HEK293T (cell line): ENCODE data around the gene SRSF10.
A peak's percentile ranks its signal among the peaks of the same experiment; 100 is the strongest.

Experiments
- CTCF ChIA-PET: fragments of 350-600 bp; formaldehyde crosslinking; extraction: SDS; loops from one replicate; lab custom pipeline; 2021; ENCODE audit warnings: antibody characterized with exemption, inconsistent platforms; lab: Yijun Ruan, JAX
- POLR2A ChIA-PET: fragments of 350-600 bp; formaldehyde crosslinking; extraction: SDS; loops from one replicate; lab custom pipeline; 2020; ENCODE audit warnings: antibody characterized with exemption, inconsistent platforms; lab: Yijun Ruan, JAX
- DNase-seq: peaks from one replicate; pipeline ENCODE4 v3.0.0; 2012; ENCODE audit warnings: mixed read lengths; ENCODE audit errors: extremely low spot score
- ARNT ChIP-seq: fragments of 450-650 bp; IDR thresholded peaks from 2 replicates; pipeline ENCODE4 v1.6.1; 2017; ENCODE audit warnings: mild to moderate bottlenecking
- BHLHE40 ChIP-seq: fragments of 450-650 bp; IDR thresholded peaks from 2 replicates; pipeline ENCODE4 v1.6.1; 2016; ENCODE audit warnings: mild to moderate bottlenecking, moderate library complexity, borderline replicate concordance
- CTBP1 ChIP-seq: fragments of 450-650 bp; IDR thresholded peaks from 2 replicates; pipeline ENCODE4 v1.6.1; 2016; ENCODE audit warnings: borderline replicate concordance
- ELF4 ChIP-seq: fragments of 450-650 bp; IDR thresholded peaks from 2 replicates; pipeline ENCODE4 v1.6.1; 2017; ENCODE audit warnings: antibody characterized with exemption
- FOXA1 ChIP-seq: fragments of 450-650 bp; IDR thresholded peaks from 2 replicates; pipeline ENCODE4 v1.6.1; 2016; ENCODE audit warnings: mild to moderate bottlenecking
- FOXK2 ChIP-seq: fragments of 450-650 bp; IDR thresholded peaks from 2 replicates; pipeline ENCODE4 v1.6.1; 2016; ENCODE audit warnings: mild to moderate bottlenecking
- FOXM1 ChIP-seq: fragments of 450-650 bp; IDR thresholded peaks from 2 replicates; pipeline ENCODE4 v1.6.1; 2017; ENCODE audit warnings: mild to moderate bottlenecking, borderline replicate concordance
- HDGF ChIP-seq: fragments of 450-650 bp; IDR thresholded peaks from 2 replicates; pipeline ENCODE4 v1.6.1; 2017; ENCODE audit warnings: antibody characterized with exemption, borderline replicate concordance
- L3MBTL2 ChIP-seq: fragments of 450-650 bp; conservative IDR thresholded peaks from 2 replicates; pipeline ENCODE4 v1.6.1; 2016; ENCODE audit warnings: mild to moderate bottlenecking
- LEF1 ChIP-seq: fragments of 450-650 bp; IDR thresholded peaks from 2 replicates; pipeline ENCODE4 v1.6.1; 2017; ENCODE audit warnings: mild to moderate bottlenecking, borderline replicate concordance
- NFRKB ChIP-seq: fragments of 450-650 bp; IDR thresholded peaks from 2 replicates; pipeline ENCODE4 v1.6.1; 2016; ENCODE audit warnings: mild to moderate bottlenecking, moderate library complexity
- SP1 ChIP-seq: fragments of 450-650 bp; IDR thresholded peaks from 2 replicates; pipeline ENCODE4 v1.6.1; 2017
- SUZ12 ChIP-seq: fragments of 450-650 bp; IDR thresholded peaks from 2 replicates; pipeline ENCODE4 v1.6.1; 2016; ENCODE audit warnings: mild to moderate bottlenecking
- TARDBP ChIP-seq: fragments of 450-650 bp; IDR thresholded peaks from 2 replicates; pipeline ENCODE4 v1.6.1; 2016
- ZNF384 ChIP-seq: fragments of 450-650 bp; IDR thresholded peaks from 2 replicates; pipeline ENCODE4 v1.6.1; 2016
- TF ChIP-seq, protein P1 (sequence below): fragments of 450-650 bp; IDR thresholded peaks from 2 replicates; pipeline ENCODE4 v1.6.1; 2016

SRSF10 gene

DNA sequence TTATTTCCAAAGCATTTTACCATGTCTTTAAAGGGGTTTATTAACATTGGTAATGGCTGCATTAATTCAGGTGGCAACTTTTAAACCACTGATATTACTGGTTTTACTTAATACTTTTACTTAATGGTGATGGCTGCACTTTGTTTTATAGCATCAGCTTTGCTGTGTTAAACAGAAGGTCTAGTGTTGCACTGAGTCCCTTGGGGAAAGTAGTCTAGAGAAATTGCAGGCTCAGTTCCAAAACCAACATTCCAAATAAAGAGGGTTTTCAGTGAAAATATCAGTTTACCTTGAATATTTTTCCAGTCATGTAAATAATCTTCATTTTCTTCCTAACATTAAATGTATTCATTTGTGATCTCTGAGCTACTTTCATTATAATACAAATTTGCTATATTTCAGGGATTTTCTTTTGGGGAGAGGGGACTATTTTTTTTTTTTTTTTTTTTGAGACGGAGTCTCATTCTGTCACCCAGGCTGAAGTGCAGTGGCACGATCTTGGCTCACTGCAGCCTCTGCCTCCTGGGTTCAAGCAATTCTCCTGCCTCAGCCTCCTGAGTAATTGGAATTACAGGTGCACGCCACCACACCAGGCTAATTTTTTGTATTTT, 28.6 kb upstream of the SRSF10 start:
- ChIA-PET CTCF (interaction anchor here (1.2 kb wide), 1 partner anchor 33 kb away, joined by 3 read pairs; no protein-coding TSS in a partner anchor), POLR2A (interaction anchor here (1.4 to 2.6 kb wide), 3 partner anchors 28 to 49 kb away, joined by 4 to 18 read pairs (median 8); partner anchors contain the start of genes PNRC2 and SRSF10)
- peak; percentile 37 for DNase-seq

DNA sequence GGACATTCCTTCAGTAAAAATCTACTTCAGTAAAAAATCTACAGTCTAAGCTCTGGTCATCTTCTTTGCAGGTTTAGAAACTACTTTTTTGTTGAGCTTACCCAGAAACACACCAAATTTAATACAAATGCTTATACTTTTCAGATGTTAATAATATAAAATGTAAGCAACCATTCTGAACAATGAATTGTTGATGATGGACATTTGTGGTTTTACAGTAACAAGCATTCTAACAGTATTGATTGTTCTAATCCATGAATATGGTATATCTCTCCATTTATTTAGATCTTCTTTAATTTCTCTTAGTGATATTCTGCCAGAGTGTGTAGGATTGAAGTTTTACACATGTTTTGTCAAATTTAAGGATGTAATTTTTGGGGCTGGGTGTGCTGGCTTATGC, 27.0 kb upstream of the SRSF10 start:
- POLR2A ChIA-PET: no interaction called here
- DNase-seq: no peak
- no peak for TF ChIP-seq SUZ12
- no peak for TF ChIP-seq ARNT
- TF ChIP-seq L3MBTL2: no peak
- no peak for TF ChIP-seq TARDBP
- no peak for TF ChIP-seq NFRKB
- TF ChIP-seq ELF4: no peak
- no peak for TF ChIP-seq SP1
- no peak for TF ChIP-seq HDGF
- TF ChIP-seq ZNF384: no peak
- TF ChIP-seq BHLHE40: no peak
- TF ChIP-seq FOXK2: no peak
- TF ChIP-seq FOXA1: no peak
- TF ChIP-seq FOXM1: no peak
- no peak for TF ChIP-seq CTBP1
- TF ChIP-seq, protein P1, sequence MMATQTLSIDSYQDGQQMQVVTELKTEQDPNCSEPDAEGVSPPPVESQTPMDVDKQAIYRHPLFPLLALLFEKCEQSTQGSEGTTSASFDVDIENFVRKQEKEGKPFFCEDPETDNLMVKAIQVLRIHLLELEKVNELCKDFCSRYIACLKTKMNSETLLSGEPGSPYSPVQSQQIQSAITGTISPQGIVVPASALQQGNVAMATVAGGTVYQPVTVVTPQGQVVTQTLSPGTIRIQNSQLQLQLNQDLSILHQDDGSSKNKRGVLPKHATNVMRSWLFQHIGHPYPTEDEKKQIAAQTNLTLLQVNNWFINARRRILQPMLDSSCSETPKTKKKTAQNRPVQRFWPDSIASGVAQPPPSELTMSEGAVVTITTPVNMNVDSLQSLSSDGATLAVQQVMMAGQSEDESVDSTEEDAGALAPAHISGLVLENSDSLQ: no peak
- no peak for TF ChIP-seq LEF1
- CTCF ChIA-PET: interaction anchor here (0.7 kb wide), 1 partner anchor 36 kb away, joined by 4 read pairs; no protein-coding TSS in a partner anchor

More for the DNA sequence above, 28.6 kb upstream of the SRSF10 start:
- TF ChIP-seq ZNF384: peak; percentile 86

DNA sequence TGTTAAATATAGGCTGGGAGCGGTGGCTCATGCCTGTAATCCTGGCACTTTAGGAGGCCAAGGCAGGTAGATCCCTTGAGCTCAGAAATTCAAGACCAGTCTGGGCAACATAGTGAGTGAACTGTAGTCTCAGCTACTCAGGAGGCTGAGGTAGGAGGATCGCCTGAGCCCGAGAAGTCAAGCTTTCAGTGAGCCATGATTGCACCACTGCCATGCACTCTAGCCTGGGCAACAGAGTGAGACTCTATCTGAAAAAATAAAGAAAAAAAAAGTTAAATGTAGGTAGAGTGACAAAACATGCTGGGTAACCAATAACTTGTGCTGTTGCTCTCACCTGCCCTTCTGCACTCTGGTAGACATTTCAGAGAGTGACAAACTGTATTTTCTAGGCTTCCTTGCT, 25.0 kb upstream of the SRSF10 start:
- ChIA-PET CTCF (no interaction called here), POLR2A (no interaction called here)
- DNase-seq: no peak
- TF ChIP-seq FOXM1 (no peak), FOXK2 (no peak)

DNA sequence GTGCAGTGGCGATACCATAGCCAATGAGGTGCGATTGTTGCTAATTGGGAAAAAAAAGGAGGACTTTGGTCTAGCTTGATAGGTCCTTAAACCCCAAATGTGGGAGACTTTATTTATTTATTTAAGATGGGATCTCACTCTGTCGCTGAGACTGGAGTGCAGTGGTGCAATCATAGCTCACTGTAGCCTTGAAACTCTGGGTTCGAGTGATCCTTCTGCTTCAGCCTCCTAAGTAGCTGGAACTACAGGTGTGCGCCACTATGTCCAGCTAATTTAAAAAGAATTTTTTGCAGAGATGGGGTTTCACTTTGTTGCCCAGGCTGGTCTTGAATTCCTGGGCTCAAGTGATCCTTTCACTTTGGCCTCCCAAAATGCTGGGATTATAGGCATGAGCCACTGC, 24.0 kb upstream of the SRSF10 start:
- ChIA-PET POLR2A (interaction anchor here (1.0 to 2.4 kb wide), 3 partner anchors 24 to 44 kb away, joined by 3 to 22 read pairs (median 6); partner anchors contain the start of gene SRSF10), CTCF (interaction anchor here (0.7 to 1.3 kb wide), 2 partner anchors 19 to 40 kb away, joined by 3 read pairs; no protein-coding TSS in a partner anchor)
- no peak for TF ChIP-seq SUZ12
- no peak for TF ChIP-seq ARNT
- TF ChIP-seq FOXM1: no peak
- TF ChIP-seq LEF1: no peak
- no peak for TF ChIP-seq CTBP1
- TF ChIP-seq, protein P1: no peak
- no peak for TF ChIP-seq SP1
- no peak for TF ChIP-seq NFRKB
- TF ChIP-seq TARDBP: no peak
- no peak for TF ChIP-seq FOXA1
- no peak for TF ChIP-seq HDGF
- no peak for TF ChIP-seq ELF4
- no peak for TF ChIP-seq ZNF384
- no peak for TF ChIP-seq L3MBTL2
- TF ChIP-seq BHLHE40: no peak
- TF ChIP-seq FOXK2: no peak
- no peak for DNase-seq

DNA sequence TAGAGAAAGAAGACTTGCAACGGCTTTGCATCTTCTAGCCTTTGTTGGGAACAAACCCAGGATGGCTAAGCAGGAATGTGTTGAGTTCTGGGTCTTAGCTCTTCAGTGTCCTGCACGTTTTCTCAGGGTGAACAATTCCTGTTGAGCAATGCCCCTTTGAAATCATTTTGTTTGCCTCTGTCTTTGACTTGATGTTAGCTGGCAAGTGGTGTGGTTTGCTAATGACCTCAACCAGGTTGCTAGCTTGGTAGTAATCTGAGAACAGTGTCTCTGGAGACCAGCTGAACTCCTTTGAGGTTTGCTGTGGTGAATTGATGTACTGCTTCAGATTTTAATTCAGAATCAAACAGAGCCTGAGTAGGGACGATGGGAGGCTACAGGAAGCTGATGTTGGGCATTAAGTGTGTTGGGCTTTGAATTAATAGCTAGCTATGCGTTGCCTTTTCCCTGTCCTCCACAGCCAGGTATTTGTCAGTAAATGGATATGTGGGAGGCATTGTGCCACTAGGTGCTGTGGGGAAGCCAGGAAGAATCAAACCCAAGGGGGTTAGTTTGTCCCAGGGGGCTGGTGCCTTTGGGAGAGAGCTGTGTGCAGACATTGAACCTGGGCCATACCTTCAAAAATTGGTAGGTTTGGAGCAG, 23.3 kb upstream of the SRSF10 start:
- ChIA-PET CTCF (interaction anchor here (0.6 to 1.3 kb wide), 4 partner anchors 20 to 97 kb away, joined by 3 to 4 read pairs (median 3); no protein-coding TSS in a partner anchor), POLR2A (interaction anchor here (1.3 to 2.4 kb wide), 2 partner anchors 23 to 40 kb away, joined by 6 to 22 read pairs; partner anchors contain the start of gene SRSF10)
- TF ChIP-seq HDGF: no peak
- no peak for TF ChIP-seq BHLHE40
- TF ChIP-seq FOXA1: no peak
- no peak for TF ChIP-seq TARDBP
- TF ChIP-seq LEF1: no peak
- TF ChIP-seq FOXK2: no peak
- TF ChIP-seq ELF4: no peak
- TF ChIP-seq SP1: no peak
- TF ChIP-seq L3MBTL2: no peak
- no peak for TF ChIP-seq ZNF384
- no peak for TF ChIP-seq ARNT
- no peak for TF ChIP-seq NFRKB
- no peak for DNase-seq

DNA sequence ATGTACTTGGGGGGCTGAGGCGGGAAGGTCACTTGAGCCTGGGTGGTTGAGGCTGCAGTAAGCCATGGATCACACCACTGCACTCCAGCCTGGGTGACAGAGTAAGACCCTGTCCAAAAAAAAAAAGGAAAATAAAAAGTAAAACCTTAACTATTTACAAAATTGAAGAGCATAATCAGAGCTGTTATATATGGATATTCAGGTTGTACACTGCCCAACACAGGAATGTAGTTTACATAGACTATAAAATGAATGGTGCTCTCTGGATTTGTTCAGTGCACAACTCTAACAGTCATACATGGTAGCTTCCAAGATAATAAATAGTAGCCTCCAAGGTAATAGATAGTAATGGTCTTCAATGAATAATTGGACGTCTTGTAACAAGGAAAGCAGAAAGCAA, 22.6 kb upstream of the SRSF10 start:
- ChIA-PET CTCF (interaction anchor here (0.6 to 0.7 kb wide), 2 partner anchors 69 to 98 kb away, joined by 3 to 4 read pairs; no protein-coding TSS in a partner anchor), POLR2A (interaction anchor here (2.4 kb wide), 1 partner anchor 23 kb away, joined by 22 read pairs; the partner anchor contains the start of gene SRSF10)
- TF ChIP-seq BHLHE40 (no peak), FOXA1 (no peak), SUZ12 (no peak), ARNT (no peak), ELF4 (no peak), ZNF384 (no peak), NFRKB (no peak), SP1 (no peak), CTBP1 (no peak)
- TF ChIP-seq, protein P1: no peak
- DNase-seq: no peak
